WI38 (cell line): ENCODE results near the gene KIDINS220.

Source experiments
- H3K4me3 ChIP-seq: 2 replicates; pipeline ENCODE4 v1.5.1; 2011; ENCODE audit warnings: low read depth, mild to moderate bottlenecking, control low read depth, low read length
- CTCF ChIP-seq: IDR thresholded peaks from 2 replicates; pipeline ENCODE4 v1.5.1; 2012; ENCODE audit warnings: low read depth, mild to moderate bottlenecking, control low read depth, low read length

Gene KIDINS220

GRCh38 chr2:8841932-8842331 is 4.5 kb upstream of the KIDINS220 start:
- H3K4me3 ChIP-seq = no peak overlapping the region
- no peak for TF ChIP-seq CTCF

- no peak overlapping the region for H3K4me3 ChIP-seq
- TF ChIP-seq CTCF = no peak
Measured at GRCh38 chr2:8840475-8841091, 3.2 kb upstream of the KIDINS220 start.

GRCh38 chr2:8839189-8839965 is 2.0 kb upstream of the KIDINS220 start:
- no peak for TF ChIP-seq CTCF
- no peak overlapping the region for H3K4me3 ChIP-seq

GRCh38 chr2:8837795-8838140 is 355 bp upstream of the KIDINS220 start:
- no peak overlapping the region; the same call in 1 of the 2 replicates for H3K4me3 ChIP-seq
- TF ChIP-seq CTCF = no peak

- TF ChIP-seq CTCF = no peak
- no peak overlapping the region for H3K4me3 ChIP-seq
Measured at GRCh38 chr2:8835279-8835678, 2.1 kb downstream of the KIDINS220 start.

GRCh38 chr2:8833853-8834252 is 3.6 kb downstream of the KIDINS220 start:
- H3K4me3 ChIP-seq = no peak overlapping the region
- no peak for TF ChIP-seq CTCF

GRCh38 chr2:8831516-8831915 is 5.9 kb downstream of the KIDINS220 start:
- TF ChIP-seq CTCF = no peak

More at GRCh38 chr2:8831516-8831915, 5.9 kb downstream of the KIDINS220 start:
- H3K4me3 ChIP-seq = no peak overlapping the region
